CD14-positive monocyte (primary cell): ENCODE results near the gene TOR4A. TPM values are rescaled to one million over a fixed set of nuclear protein-coding genes. Genes with fewer than 3 reads are reported as not detected.

Experiments
- DNase-seq, 3 donors: peaks; one replicate each; pipeline ENCODE4 v3.0.0-alpha.2; 2011 to 2022
- H2AFZ ChIP-seq: 2 replicates; pipeline ENCODE4 v1.6.0; 2012; ENCODE audit warnings: mild to moderate bottlenecking, low read depth, low read length, inconsistent platforms; ENCODE audit not compliant: insufficient read depth, poor library complexity, severe bottlenecking
- H3K27ac ChIP-seq, 2 donors: 1 replicate in 1 of 2; 2 replicates in 1 of 2; pipeline ENCODE4 v1.5.1; 2012 to 2013; ENCODE audit warnings: low read length in 2 of 2, control low read depth in 1 of 2, inconsistent platforms in 1 of 2, low read depth in 1 of 2, mild to moderate bottlenecking in 1 of 2
- H3K27me3 ChIP-seq, 2 donors: one replicate each; pipeline versions ENCODE4 v1.6.0 to v1.6.1; 2011 to 2013; ENCODE audit warnings: low read length in 2 of 2; ENCODE audit not compliant: control insufficient read depth in 2 of 2, insufficient read depth in 2 of 2
- H3K36me3 ChIP-seq, 2 donors: replicated peaks in 1 of 2; 1 replicate in 1 of 2; 2 replicates in 1 of 2; pipeline versions ENCODE4 v1.5.1 to v1.6.1; 2012 to 2013; ENCODE audit warnings: low read length in 2 of 2, control low read depth in 1 of 2, inconsistent platforms in 1 of 2, mild to moderate bottlenecking in 1 of 2; ENCODE audit not compliant: insufficient read depth in 2 of 2, control insufficient read depth in 1 of 2
- H3K4me1 ChIP-seq, 2 donors: 1 replicate in 1 of 2; 2 replicates in 1 of 2; pipeline versions ENCODE4 v1.5.1 to v1.6.1; 2012 to 2013; ENCODE audit warnings: low read length in 2 of 2, control low read depth in 1 of 2, inconsistent platforms in 1 of 2, mild to moderate bottlenecking in 1 of 2, moderate library complexity in 1 of 2; ENCODE audit not compliant: insufficient read depth in 2 of 2, control insufficient read depth in 1 of 2
- H3K4me2 ChIP-seq: replicated peaks from 2 replicates; pipeline ENCODE3; 2012; ENCODE audit warnings: low read length, moderate library complexity, mild to moderate bottlenecking; ENCODE audit not compliant: poor library complexity, severe bottlenecking; ENCODE audit errors: extremely low read depth
- H3K4me3 ChIP-seq, 3 experiments: fragments of 200-600 bp in 1 of 3; sonication (generic) in 1 of 3; replicated peaks in 1 of 3; 1 replicate in 2 of 3; 2 replicates in 1 of 3; pipeline ENCODE4 v1.5.1; 2011 to 2013; ENCODE audit warnings: low read length in 3 of 3, mild to moderate bottlenecking in 3 of 3, control low read depth in 2 of 3, low read depth in 2 of 3, inconsistent platforms in 1 of 3, moderate library complexity in 1 of 3
- H3K79me2 ChIP-seq: 2 replicates; pipeline ENCODE4 v1.6.0; 2012; ENCODE audit warnings: mild to moderate bottlenecking, control low read depth, inconsistent platforms, low read length, moderate library complexity; ENCODE audit not compliant: insufficient read depth
- H3K9ac ChIP-seq: 2 replicates; pipeline ENCODE4 v1.6.0; 2017; ENCODE audit warnings: low read length, mild to moderate bottlenecking; ENCODE audit not compliant: insufficient read depth, poor library complexity, severe bottlenecking
- H3K9me3 ChIP-seq, 2 donors: replicated peaks in 1 of 2; 1 replicate in 1 of 2; 2 replicates in 1 of 2; pipeline versions ENCODE4 v1.5.1 to v1.6.1; 2012 to 2013; ENCODE audit warnings: low read length in 2 of 2, control low read depth in 1 of 2; ENCODE audit not compliant: control insufficient read depth in 1 of 2, insufficient read depth in 1 of 2
- H4K20me1 ChIP-seq: 2 replicates; pipeline ENCODE4 v1.6.0; 2012; ENCODE audit warnings: mild to moderate bottlenecking, low read length, control low read depth, moderate library complexity; ENCODE audit not compliant: insufficient read depth
- H3K27ac Mint-ChIP-seq, 7 donors: one replicate each; pipeline ENCODE4 v1.8.0; 2020; ENCODE audit warnings: mild to moderate bottlenecking in 7 of 7, mixed read lengths in 7 of 7, moderate library complexity in 6 of 7, inconsistent platforms in 2 of 7
- H3K27me3 Mint-ChIP-seq, 3 donors: one replicate each; pipeline ENCODE4 v1.8.0; 2021 to 2022; ENCODE audit warnings: low read depth in 3 of 3, mild to moderate bottlenecking in 3 of 3, mixed read lengths in 3 of 3, moderate library complexity in 3 of 3, inconsistent platforms in 1 of 3
- H3K36me3 Mint-ChIP-seq, 2 donors: one replicate each; pipeline ENCODE4 v1.8.0; 2020; ENCODE audit warnings: mixed read lengths in 2 of 2, inconsistent platforms in 1 of 2, mild to moderate bottlenecking in 1 of 2
- H3K4me1 Mint-ChIP-seq: one replicate; pipeline ENCODE4 v1.8.0; 2020; ENCODE audit warnings: mild to moderate bottlenecking, mixed read lengths
- H3K4me3 Mint-ChIP-seq, 2 donors: one replicate each; pipeline ENCODE4 v1.8.0; 2020; ENCODE audit warnings: mild to moderate bottlenecking in 2 of 2, mixed read lengths in 2 of 2, moderate library complexity in 1 of 2
- H3K9me3 Mint-ChIP-seq, 7 donors: one replicate each; pipeline ENCODE4 v1.8.0; 2020 to 2022; ENCODE audit warnings: mixed read lengths in 7 of 7, mild to moderate bottlenecking in 6 of 7, moderate library complexity in 6 of 7, inconsistent platforms in 2 of 7
- WGBS: methylation state at CpG from one replicate; pipeline ENCODE4 v1.1.5; 2013; ENCODE audit warnings: missing lambda C conversion rate; ENCODE audit not compliant: insufficient coverage; 5-methylcytosine and 5-hydroxymethylcytosine counted together
- intact Hi-C, 2 donors: fragments of 100-400 bp; cut with micrococcal nuclease; formaldehyde crosslinking; loops; one replicate each; pipeline versions ENCODE4 v1.15.0 to v1.15.1; 2023
- polyA plus RNA-seq, 3 donors: library from polyadenylated mRNA; depleted of rRNA in 1 of 3; unstranded in 2 of 3; stranded (reverse) in 1 of 3; fragments of 300-500 nt in 2 of 3; fragments of >200 nt in 1 of 3; fragmentation: Illumina TruSeq in 2 of 3; gene quantifications; 1 replicate in 2 of 3; 2 replicates in 1 of 3; pipeline ENCODE4 v1.2.3, GENCODE V29; 2012 to 2021
- TF ChIP-seq, protein P1 (sequence below): fragments of 200-600 bp; IDR thresholded peaks from one replicate; pipeline ENCODE4 v1.8.0; 2022; ENCODE audit warnings: antibody characterized with exemption, mild to moderate bottlenecking

TOR4A gene
- polyA plus RNA-seq, 3 donors: 13.7 to 17.6 (median 15.4) TPM

GRCh38 chr9:137240318-137240840 is 37.1 kb upstream of the TOR4A start:
- intact Hi-C loops: loop anchor here (2.0 to 5.0 kb wide), 2 partner anchors 14 to 38 kb away; partner anchors contain the start of genes NELFB (in 1 of the 2) and TPRN (in 1 of the 2)
- H2AFZ ChIP-seq: peak overlapping the region; percentile 88
- TF ChIP-seq, protein P1, sequence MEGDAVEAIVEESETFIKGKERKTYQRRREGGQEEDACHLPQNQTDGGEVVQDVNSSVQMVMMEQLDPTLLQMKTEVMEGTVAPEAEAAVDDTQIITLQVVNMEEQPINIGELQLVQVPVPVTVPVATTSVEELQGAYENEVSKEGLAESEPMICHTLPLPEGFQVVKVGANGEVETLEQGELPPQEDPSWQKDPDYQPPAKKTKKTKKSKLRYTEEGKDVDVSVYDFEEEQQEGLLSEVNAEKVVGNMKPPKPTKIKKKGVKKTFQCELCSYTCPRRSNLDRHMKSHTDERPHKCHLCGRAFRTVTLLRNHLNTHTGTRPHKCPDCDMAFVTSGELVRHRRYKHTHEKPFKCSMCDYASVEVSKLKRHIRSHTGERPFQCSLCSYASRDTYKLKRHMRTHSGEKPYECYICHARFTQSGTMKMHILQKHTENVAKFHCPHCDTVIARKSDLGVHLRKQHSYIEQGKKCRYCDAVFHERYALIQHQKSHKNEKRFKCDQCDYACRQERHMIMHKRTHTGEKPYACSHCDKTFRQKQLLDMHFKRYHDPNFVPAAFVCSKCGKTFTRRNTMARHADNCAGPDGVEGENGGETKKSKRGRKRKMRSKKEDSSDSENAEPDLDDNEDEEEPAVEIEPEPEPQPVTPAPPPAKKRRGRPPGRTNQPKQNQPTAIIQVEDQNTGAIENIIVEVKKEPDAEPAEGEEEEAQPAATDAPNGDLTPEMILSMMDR: peak; percentile 20
- H4K20me1 ChIP-seq: peaks cover 33% of the 10 kb centered on the region
- Mint-ChIP-seq H3K4me3 (peak overlapping the region; percentile 67 to 76), H3K4me1 (peaks cover 47% of the 10 kb centered on the region), H3K9me3 (peaks cover 0 to 3% (median 0%) of the 10 kb centered on the region in 7 donors), H3K27ac (peak overlapping the region; percentile 6 to 84 (median 45)), H3K27me3 (peaks cover 2 to 3% (median 2%) of the 10 kb centered on the region in 3 donors), H3K36me3 (peaks cover 15 to 18% of the 10 kb centered on the region in 2 donors)
- H3K36me3 ChIP-seq: peaks cover 18 to 19% of the 10 kb centered on the region in 2 donors
- peaks cover 34% of the 10 kb centered on the region for H3K79me2 ChIP-seq
- H3K4me3 ChIP-seq: peak overlapping the region; percentile 52 to 80 (median 59)
- H3K9ac ChIP-seq: peak overlapping the region; percentile 74
- peak; percentile 42 to 65 (median 53) for DNase-seq
- under 1% methylated on average over 58 of the region's 58 CpGs for whole genome bisulfite sequencing
- H3K4me1 ChIP-seq: peaks cover 49 to 63% of the 10 kb centered on the region in 2 donors
- peak overlapping the region; percentile 68 to 82 for H3K27ac ChIP-seq
- no peaks in the 10 kb centered on the region for H3K9me3 ChIP-seq
- no peaks in the 10 kb centered on the region for H3K27me3 ChIP-seq
- peak overlapping the region; percentile 96 for H3K4me2 ChIP-seq

DNA sequence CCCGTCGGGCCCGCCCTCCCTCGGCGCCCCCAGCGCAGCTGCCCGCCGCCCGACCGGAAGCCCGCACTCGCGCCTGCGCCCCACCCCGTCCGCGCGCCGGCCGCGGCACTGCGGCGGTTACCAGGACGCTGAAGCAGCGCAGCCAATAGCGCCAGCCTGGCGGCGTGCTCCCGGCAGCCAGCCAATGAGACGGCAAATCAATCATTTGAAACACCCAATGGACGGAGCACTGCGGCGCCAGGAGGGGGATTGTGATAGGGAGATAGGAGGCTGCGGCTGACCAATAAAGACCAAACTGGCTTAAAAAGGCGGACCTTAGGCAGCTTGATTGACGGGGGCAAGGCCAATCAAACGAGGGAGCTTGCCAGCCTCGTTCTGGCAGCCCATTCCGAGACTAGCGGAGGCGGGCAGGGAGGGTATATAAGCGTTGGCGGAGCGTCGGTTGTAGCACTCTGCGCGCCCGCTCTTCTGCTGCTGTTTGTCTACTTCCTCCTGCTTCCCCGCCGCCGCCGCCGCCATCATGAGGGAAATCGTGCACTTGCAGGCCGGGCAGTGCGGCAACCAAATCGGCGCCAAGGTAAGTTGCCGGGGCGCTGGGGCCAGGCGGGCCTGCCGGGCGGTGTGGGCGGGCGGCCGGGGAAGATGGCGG is 36.6 kb upstream of the TOR4A start, which contains the start of gene TUBB4B:
TUBB4B (plus strand) TSS at position 447 of the 649 bp plus-strand sequence; CDS start at position 521, 74 bp downstream.
- peaks cover 49 to 63% of the 10 kb centered on the region in 2 donors for H3K4me1 ChIP-seq
- H3K27me3 Mint-ChIP-seq: peaks cover 1 to 3% (median 2%) of the 10 kb centered on the region in 3 donors
- peak within 1 kb of the TSS; percentile 91 for H3K9ac ChIP-seq
- H3K4me3 Mint-ChIP-seq: peak within 1 kb of the TSS; percentile 84 to 85
- peak within 1 kb of the TSS; percentile 97 for H3K4me2 ChIP-seq
- peak within 1 kb of the TSS; percentile 82 to 94 (median 90) for H3K4me3 ChIP-seq
- peaks cover 0 to 3% (median 0%) of the 10 kb centered on the region in 7 donors for H3K9me3 Mint-ChIP-seq
- H4K20me1 ChIP-seq: peaks cover 33% of the 10 kb centered on the region
- peak; percentile 100 for DNase-seq
- no peaks in the 10 kb centered on the region for H3K27me3 ChIP-seq
- peaks cover 15 to 18% of the 10 kb centered on the region in 2 donors for H3K36me3 Mint-ChIP-seq
- H3K27ac Mint-ChIP-seq: peak within 1 kb of the TSS; percentile 77 to 93 (median 90)
- H3K36me3 ChIP-seq: peaks cover 18 to 19% of the 10 kb centered on the region in 2 donors
- peak within 1 kb of the TSS; percentile 88 for H2AFZ ChIP-seq
- peaks cover 47% of the 10 kb centered on the region for H3K4me1 Mint-ChIP-seq
- H3K79me2 ChIP-seq: peaks cover 34% of the 10 kb centered on the region
- TF ChIP-seq, protein P1: no peak
- WGBS: under 1% methylated on average over 67 of the region's 67 CpGs
- H3K27ac ChIP-seq: peak within 1 kb of the TSS; percentile 68 to 94
- H3K9me3 ChIP-seq: no peaks in the 10 kb centered on the region
- intact Hi-C loops: loop anchor here (1.0 to 5.0 kb wide), 4 partner anchors 14 to 39 kb away; partner anchors contain the start of genes NELFB (in 2 of the 2) and TPRN (in 1 of the 2)
